Nephron (organoid): ENCODE measurements around the gene FGF3.

ENCODE experiments used
- H3K27ac Mint-ChIP-seq, 3 experiments: 2 replicates each; pipeline ENCODE4 v1.8.0; 2020; ENCODE audit warnings: mixed read lengths in 3 of 3, mild to moderate bottlenecking in 2 of 3, moderate library complexity in 1 of 3
- H3K27me3 Mint-ChIP-seq: 2 replicates; pipeline ENCODE4 v1.8.0; 2021; ENCODE audit warnings: low read depth, mild to moderate bottlenecking, moderate library complexity, mixed read lengths
- H3K36me3 Mint-ChIP-seq: 2 replicates; pipeline ENCODE4 v1.8.0; 2020; ENCODE audit warnings: low read depth, mixed read lengths
- H3K4me1 Mint-ChIP-seq: 2 replicates; pipeline ENCODE4 v1.8.0; 2020; ENCODE audit warnings: mixed read lengths
- H3K4me3 Mint-ChIP-seq, 3 experiments: 2 replicates each; pipeline ENCODE4 v1.8.0; 2020; ENCODE audit warnings: mild to moderate bottlenecking in 3 of 3, mixed read lengths in 3 of 3, moderate library complexity in 2 of 3
- H3K9me3 Mint-ChIP-seq: 2 replicates; pipeline ENCODE4 v1.8.0; 2020; ENCODE audit warnings: mixed read lengths
- CTCF ChIP-seq, 3 experiments: fragments of 200-600 bp; sonication (generic); IDR thresholded peaks; one replicate each; pipeline ENCODE4 v1.5.0; 2021; ENCODE audit warnings: antibody characterized with exemption in 3 of 3; ENCODE audit not compliant: unreplicated experiment in 3 of 3

Gene FGF3

GRCh38 chr11:69825037-69825834, 6.0 kb upstream of the FGF3 start:
- peaks cover 73% of the 10 kb centered on the region for H3K27me3 Mint-ChIP-seq
- H3K36me3 Mint-ChIP-seq: no peaks in the 10 kb centered on the region
- H3K4me3 Mint-ChIP-seq: no peak overlapping the region
- H3K9me3 Mint-ChIP-seq: peaks cover 5% of the 10 kb centered on the region
- no peaks in the 10 kb centered on the region for H3K4me1 Mint-ChIP-seq
- no peak overlapping the region for H3K27ac Mint-ChIP-seq
- TF ChIP-seq CTCF (IDR thresholded peaks at IDR 0.05; ENCODE audit: unreplicated experiment in 3 of 3): no peak

- peaks cover 5% of the 10 kb centered on the region for H3K9me3 Mint-ChIP-seq
- H3K27me3 Mint-ChIP-seq: peaks cover 85% of the 10 kb centered on the region
- no peak overlapping the region for H3K4me3 Mint-ChIP-seq
- H3K4me1 Mint-ChIP-seq: no peaks in the 10 kb centered on the region
- TF ChIP-seq CTCF (IDR thresholded peaks at IDR 0.05; ENCODE audit: unreplicated experiment in 3 of 3): no peak
- H3K36me3 Mint-ChIP-seq: no peaks in the 10 kb centered on the region
- no peak overlapping the region for H3K27ac Mint-ChIP-seq
Observed at GRCh38 chr11:69823641-69824265, 4.5 kb upstream of the FGF3 start.

- Mint-ChIP-seq H3K36me3 (no peaks in the 10 kb centered on the region), H3K27me3 (peaks cover 83% of the 10 kb centered on the region), H3K9me3 (peaks cover 5% of the 10 kb centered on the region), H3K4me3 (no peak overlapping the region), H3K27ac (no peak overlapping the region), H3K4me1 (no peaks in the 10 kb centered on the region)
- TF ChIP-seq CTCF (IDR thresholded peaks at IDR 0.05; ENCODE audit: unreplicated experiment in 3 of 3): no peak
Observed at GRCh38 chr11:69822676-69823494, 3.7 kb upstream of the FGF3 start.

- no peak overlapping the region for H3K27ac Mint-ChIP-seq
- H3K27me3 Mint-ChIP-seq: peaks cover 91% of the 10 kb centered on the region
- H3K9me3 Mint-ChIP-seq: peaks cover 4% of the 10 kb centered on the region
- H3K4me3 Mint-ChIP-seq: no peak overlapping the region
- H3K4me1 Mint-ChIP-seq: no peaks in the 10 kb centered on the region
- no peak for TF ChIP-seq CTCF (IDR thresholded peaks at IDR 0.05; ENCODE audit: unreplicated experiment in 3 of 3)
- H3K36me3 Mint-ChIP-seq: no peaks in the 10 kb centered on the region
Observed at GRCh38 chr11:69821511-69822040, 2.4 kb upstream of the FGF3 start.

GRCh38 chr11:69820441-69820840, 1.2 kb upstream of the FGF3 start:
- Mint-ChIP-seq H3K4me3 (no peak overlapping the region), H3K4me1 (no peaks in the 10 kb centered on the region), H3K36me3 (no peaks in the 10 kb centered on the region), H3K27me3 (peaks cover 91% of the 10 kb centered on the region), H3K9me3 (no peaks in the 10 kb centered on the region), H3K27ac (no peak overlapping the region)
- TF ChIP-seq CTCF (IDR thresholded peaks at IDR 0.05; ENCODE audit: unreplicated experiment in 3 of 3): no peak
